Fibroblast of gingiva (primary cell): ENCODE data around the gene ZNF534.
"Not testable (repeated sequence)": the region's sequence is repeated elsewhere in the genome, so short reads cannot be mapped to it uniquely, and the experiment has no call there.

ENCODE experiments used
- DNase-seq: peaks from one replicate; pipeline ENCODE4 v3.0.0-alpha.2; 2011; ENCODE audit warnings: low read depth

Gene ZNF534

GRCh38 chr19:52428937-52429336 is at the start of gene ZNF534:
TSS of gene ZNF534 (plus strand) at chr19:52429148. CDS start at chr19:52431475, 2,327 bp downstream.
- no peak for DNase-seq

- DNase-seq = no peak
These were observed 37.8 kb upstream of the ZNF534 start for GRCh38 chr19:52391135-52391534.

GRCh38 chr19:52397310-52398080 is 31.5 kb upstream of the ZNF534 start, which contains the start of gene ZNF528:
TSS of gene ZNF528 (plus strand) at chr19:52397849. CDS start at chr19:52402014, 4,165 bp downstream.
- DNase-seq = peak; percentile 94

GRCh38 chr19:52398081-52398441 is 30.9 kb upstream of the ZNF534 start:
- no peak for DNase-seq

GRCh38 chr19:52410276-52410675 is 18.7 kb upstream of the ZNF534 start:
- no peak for DNase-seq

- DNase-seq = no peak
These were observed 13.2 kb upstream of the ZNF534 start for GRCh38 chr19:52415711-52416110.

GRCh38 chr19:52442179-52442578 is 13.2 kb downstream of the ZNF534 start:
- DNase-seq = no peak

GRCh38 chr19:52444506-52444905 is 15.6 kb downstream of the ZNF534 start:
- DNase-seq = no peak

GRCh38 chr19:52451241-52451640 is 22.3 kb downstream of the ZNF534 start:
- no peak for DNase-seq

GRCh38 chr19:52453324-52454094 is 24.6 kb downstream of the ZNF534 start, which contains the start of gene ZNF578:
TSS of gene ZNF578 (plus strand) at chr19:52453553. CDS start at chr19:52501846, 48,293 bp downstream.
- DNase-seq = peak; percentile 86

GRCh38 chr19:52464798-52465470 is 36.0 kb downstream of the ZNF534 start:
- DNase-seq = no peak

- no peak for DNase-seq
These were observed 44.9 kb downstream of the ZNF534 start for GRCh38 chr19:52473655-52474350.

GRCh38 chr19:52474351-52475127 is 45.6 kb downstream of the ZNF534 start:
- no peak for DNase-seq

GRCh38 chr19:52484111-52484743 is 55.3 kb downstream of the ZNF534 start:
- not testable (repeated sequence) for DNase-seq

- not testable (repeated sequence) for DNase-seq
These were observed 56.1 kb downstream of the ZNF534 start for GRCh38 chr19:52485064-52485463.

- not testable (repeated sequence) for DNase-seq
These were observed 56.8 kb downstream of the ZNF534 start for GRCh38 chr19:52485561-52486240.

GRCh38 chr19:52492201-52492993 is 63.4 kb downstream of the ZNF534 start:
- DNase-seq = no peak

- no peak for DNase-seq
These were observed 64.1 kb downstream of the ZNF534 start for GRCh38 chr19:52492994-52493470.

- DNase-seq = no peak
These were observed 65.6 kb downstream of the ZNF534 start for GRCh38 chr19:52494518-52494917.
